ENCODE measurements around the gene GPI.

DNA sequence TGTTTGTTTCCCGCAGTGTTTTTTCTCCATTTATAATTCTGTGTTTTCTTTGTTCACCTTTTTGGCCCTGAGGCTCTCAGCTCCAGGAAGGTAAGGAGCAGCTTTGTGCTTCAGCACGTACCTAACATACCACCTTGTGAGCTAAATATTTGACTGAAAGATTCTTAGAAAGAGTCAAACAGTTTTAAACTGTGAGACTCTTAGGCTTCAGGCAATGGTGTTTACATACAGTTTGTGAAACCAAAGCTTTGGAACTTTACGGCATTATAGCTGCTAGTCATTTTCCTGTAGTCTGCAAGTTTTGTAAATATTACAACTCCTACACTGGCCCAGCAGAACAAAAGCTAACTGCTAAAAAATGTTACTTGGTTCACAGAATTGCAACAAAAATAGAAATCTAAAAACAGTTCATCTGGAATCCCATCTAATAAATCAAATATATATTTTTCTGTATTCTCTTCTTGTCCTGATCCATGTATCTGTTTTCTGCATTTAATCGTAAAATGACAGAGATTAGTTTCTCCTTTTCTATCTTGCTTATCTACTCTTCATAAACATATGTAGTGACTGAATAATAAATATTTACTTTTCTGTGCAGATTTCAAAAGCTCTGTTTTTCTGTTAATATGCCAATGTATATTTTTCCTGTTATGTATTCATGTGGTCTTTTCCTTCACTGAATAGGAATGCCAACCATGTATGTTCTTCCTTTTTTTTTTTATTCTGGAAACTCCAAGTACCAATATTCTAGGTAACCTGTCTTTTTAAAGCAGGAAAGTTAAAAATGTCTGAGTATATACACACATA lies 38.8 kb upstream of the GPI start:
- TF ChIP-seq CTCF (IDR thresholded peaks at IDR 0.05; ENCODE audit: low read depth, low read length) = no peak
- TF ChIP-seq POLR2A (IDR thresholded peaks at IDR 0.05; ENCODE audit: extremely low read depth, insufficient read length) = no peak
- no peak for TF ChIP-seq MYC (IDR thresholded peaks at IDR 0.05; ENCODE audit: low read depth, low read length)
- no peak for TF ChIP-seq MAX (IDR thresholded peaks at IDR 0.05; ENCODE audit: low read depth, low read length)
